Measurements from ENCODE around the gene NR2F6. TPM values are rescaled to one million over a fixed set of nuclear protein-coding genes. Genes with fewer than 3 reads are reported as not detected.
A peak's percentile ranks its signal among the peaks of the same experiment; 100 is the strongest.

NR2F6 gene
- total RNA-seq, 1 experiment from 2014 or later, result 134 TPM

DNA sequence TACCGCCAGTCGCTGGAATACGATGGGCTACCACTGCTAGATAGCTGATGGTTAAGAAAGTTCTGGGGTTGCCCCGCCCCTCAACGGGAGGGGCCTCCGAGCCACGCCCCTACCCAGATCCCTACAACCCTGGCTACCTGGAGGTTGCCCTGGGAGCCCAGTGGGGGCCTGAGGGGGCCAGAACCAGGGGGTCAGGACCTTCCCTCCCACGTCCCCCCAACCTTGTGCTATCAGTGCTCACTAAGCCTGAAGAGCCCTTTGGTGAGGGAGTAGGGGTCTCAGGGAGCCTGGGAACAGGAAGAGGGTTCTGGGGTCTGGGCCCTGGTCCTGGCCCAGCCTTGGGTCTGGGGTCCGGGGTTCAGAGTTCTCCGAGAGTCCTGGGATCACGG is 10.8 kb downstream of the NR2F6 start:
- H3K23ac ChIP-seq (ENCODE audit: insufficient read length, low read depth, low read length), result no peak overlapping the region
- no peak overlapping the region for H2BK12ac ChIP-seq (ENCODE audit: insufficient read length, low read depth, low read length)
- Mint-ChIP-seq H3K4me1 (peaks cover 16 to 20% of the 10 kb centered on the region in 2 experiments), H3K36me3 (ENCODE audit: insufficient read depth in 1 of 3, low read depth in 3 of 3) (peaks cover 22 to 67% (median 48%) of the 10 kb centered on the region in 3 experiments; a peak in 6 of 7 replicates), H3K27ac (peak overlapping the region in 2 of 3 experiments; percentile 55 to 85; a peak in 3 of 7 replicates), H3K4me3 (peak overlapping the region; percentile 81 to 87), H3K27me3 (ENCODE audit: low read depth) (no peaks in the 10 kb centered on the region), H3K9me3 (no peaks in the 10 kb centered on the region)
- no peak overlapping the region for H3K56ac ChIP-seq (ENCODE audit: insufficient read length, low read depth, low read length)
- no peak overlapping the region for H4K91ac ChIP-seq (ENCODE audit: insufficient read length, low read depth, low read length)
- H4K5ac ChIP-seq (ENCODE audit: insufficient read length, low read depth, low read length), result no peak overlapping the region
- H3K79me2 ChIP-seq (ENCODE audit: insufficient read depth, low read length), result peaks cover 7% of the 10 kb centered on the region
- H2BK15ac ChIP-seq (ENCODE audit: low read depth, low read length), result no peak overlapping the region
- TF ChIP-seq CTCF (conservative IDR thresholded peaks at IDR 0.05), result no peak
- WGBS (ENCODE audit: extremely low coverage, insufficient read length, low lambda C conversion rate), result no CpG with 5 or more reads among the region's 11 CpGs
- peaks cover 6% of the 10 kb centered on the region for H3K23me2 ChIP-seq (ENCODE audit: insufficient read length, low read depth, low read length, poor library complexity, severe bottlenecking)
- no peak overlapping the region for H3K4ac ChIP-seq (ENCODE audit: low read depth, low read length)
- H2BK120ac ChIP-seq (ENCODE audit: low read depth, low read length, poor library complexity, severe bottlenecking), result no peak overlapping the region
- H3K4me2 ChIP-seq (ENCODE audit: insufficient read depth, insufficient read length, low read length), result peak overlapping the region; percentile 69
- peaks cover 3% of the 10 kb centered on the region for H3K79me1 ChIP-seq (ENCODE audit: insufficient read depth, low read depth, low read length, poor library complexity, severe bottlenecking)
- H3K14ac ChIP-seq (ENCODE audit: insufficient read depth, low read length), result peak overlapping the region; percentile 16; the same call in 1 of the 2 replicates
- H3K27ac ChIP-seq (ENCODE audit: insufficient read length, low read depth, low read length), result no peak overlapping the region
- H3K9ac ChIP-seq (ENCODE audit: extremely low read depth, insufficient read length, low read length), result peak overlapping the region; percentile 27
- no peaks in the 10 kb centered on the region for H3K27me3 ChIP-seq (ENCODE audit: insufficient read depth, low read length)
- H3K4me1 ChIP-seq (ENCODE audit: insufficient read depth, low read length), result no peaks in the 10 kb centered on the region
- H3K9me3 ChIP-seq (ENCODE audit: control insufficient read depth, low read depth, low read length), result no peaks in the 10 kb centered on the region
- no peak overlapping the region for H2AK5ac ChIP-seq (ENCODE audit: insufficient read length, low read length)
- no peaks in the 10 kb centered on the region for H4K20me1 ChIP-seq (ENCODE audit: control insufficient read depth, insufficient read depth, insufficient read length)
- no peak overlapping the region for H4K8ac ChIP-seq (replicated peaks; ENCODE audit: insufficient read length, low read depth, low read length)
- DNase-seq, result peak; percentile 81
- H2AFZ ChIP-seq (ENCODE audit: low read length), result no peak overlapping the region
- no peak overlapping the region for H3K18ac ChIP-seq (ENCODE audit: insufficient read length, low read depth, low read length)
- H2BK20ac ChIP-seq (ENCODE audit: low read depth, low read length, poor library complexity, severe bottlenecking), result no peak overlapping the region
- no peak overlapping the region for H2BK5ac ChIP-seq (ENCODE audit: insufficient read length, low read length)
- no peak overlapping the region for H3T11ph ChIP-seq (ENCODE audit: low read length)

Measured in H9 (cell line).